Amygdala (tissue), 56 donors: ENCODE results near the gene LACTB.

ENCODE experiments used
- DNase-seq, 56 donors: peaks; one replicate each; lab custom pipeline; 2025; lab: John Stamatoyannopoulos, UW

LACTB gene

GRCh38 chr15:63122002-63122875 lies 578 bp downstream of the LACTB start:
- peak; percentile 6 to 86 (median 62) for DNase-seq

GRCh38 chr15:63124506-63124905 lies 2.8 kb downstream of the LACTB start:
- no peak for DNase-seq

- no peak for DNase-seq
Measured at GRCh38 chr15:63126726-63127125, 5.1 kb downstream of the LACTB start.

- DNase-seq = no peak
Measured at GRCh38 chr15:63133786-63134185, 12.1 kb downstream of the LACTB start.

- no peak for DNase-seq
Measured at GRCh38 chr15:63134245-63134985, 12.8 kb downstream of the LACTB start.

GRCh38 chr15:63135281-63135680 lies 13.6 kb downstream of the LACTB start:
- no peak for DNase-seq

- no peak for DNase-seq
Measured at GRCh38 chr15:63135804-63136203, 14.1 kb downstream of the LACTB start.

GRCh38 chr15:63136742-63137141 lies 15.1 kb downstream of the LACTB start:
- no peak for DNase-seq

- no peak for DNase-seq
Measured at GRCh38 chr15:63140936-63141335, 19.3 kb downstream of the LACTB start.

GRCh38 chr15:63145426-63145825 lies 23.8 kb downstream of the LACTB start:
- DNase-seq = no peak

GRCh38 chr15:63146684-63147083 lies 25.0 kb downstream of the LACTB start:
- DNase-seq = no peak

GRCh38 chr15:63151665-63152064 lies 30.0 kb downstream of the LACTB start:
- no peak for DNase-seq

- no peak for DNase-seq
Measured at GRCh38 chr15:63155486-63155885, 33.8 kb downstream of the LACTB start.

GRCh38 chr15:63156086-63156710 lies 34.5 kb downstream of the LACTB start:
- DNase-seq = no peak

GRCh38 chr15:63156755-63157117 lies 35.1 kb downstream of the LACTB start:
- peak in 23 of 56 donors; percentile 3 to 60 (median 28) for DNase-seq

GRCh38 chr15:63157118-63157843 lies 35.6 kb downstream of the LACTB start, which contains the start of gene RPS27L:
Gene RPS27L (minus strand): TSS chr15:63157477. CDS start chr15:63157405, 72 bp downstream.
- DNase-seq = peak; percentile 28 to 98 (median 84)

- peak in 16 of 56 donors; percentile 4 to 53 (median 22) for DNase-seq
Measured at GRCh38 chr15:63157891-63158431, 36.3 kb downstream of the LACTB start.

- DNase-seq = no peak
Measured at GRCh38 chr15:63160638-63161037, 39.0 kb downstream of the LACTB start.

GRCh38 chr15:63163217-63163616 lies 41.6 kb downstream of the LACTB start:
- DNase-seq = no peak

- no peak for DNase-seq
Measured at GRCh38 chr15:63165166-63165859, 43.7 kb downstream of the LACTB start.
